AG09309 (cell line): ENCODE results near the gene DUOX1.
"Not testable (repeated sequence)": the region's sequence is repeated elsewhere in the genome, so short reads cannot be mapped to it uniquely, and the experiment has no call there.

ENCODE experiments used
- DNase-seq: peaks from one replicate; pipeline ENCODE4 v3.0.0-alpha.2; 2010; ENCODE audit warnings: low read depth
- H3K4me3 ChIP-seq: 2 replicates; pipeline ENCODE4 v1.5.1; 2011; ENCODE audit warnings: mild to moderate bottlenecking, low read depth, low read length, moderate library complexity; ENCODE audit not compliant: control insufficient read depth
- TF ChIP-seq, protein P1 (sequence below): IDR thresholded peaks from 2 replicates; pipeline ENCODE4 v1.5.1; 2011; ENCODE audit warnings: mild to moderate bottlenecking, low read depth, low read length, inconsistent platforms; ENCODE audit not compliant: insufficient read depth, control insufficient read depth; ENCODE audit errors: missing control alignments

Gene DUOX1

GRCh38 chr15:45131510-45131909 is 1.7 kb downstream of the DUOX1 start:
- no peak overlapping the region for H3K4me3 ChIP-seq
- DNase-seq = no peak
- TF ChIP-seq, protein P1, sequence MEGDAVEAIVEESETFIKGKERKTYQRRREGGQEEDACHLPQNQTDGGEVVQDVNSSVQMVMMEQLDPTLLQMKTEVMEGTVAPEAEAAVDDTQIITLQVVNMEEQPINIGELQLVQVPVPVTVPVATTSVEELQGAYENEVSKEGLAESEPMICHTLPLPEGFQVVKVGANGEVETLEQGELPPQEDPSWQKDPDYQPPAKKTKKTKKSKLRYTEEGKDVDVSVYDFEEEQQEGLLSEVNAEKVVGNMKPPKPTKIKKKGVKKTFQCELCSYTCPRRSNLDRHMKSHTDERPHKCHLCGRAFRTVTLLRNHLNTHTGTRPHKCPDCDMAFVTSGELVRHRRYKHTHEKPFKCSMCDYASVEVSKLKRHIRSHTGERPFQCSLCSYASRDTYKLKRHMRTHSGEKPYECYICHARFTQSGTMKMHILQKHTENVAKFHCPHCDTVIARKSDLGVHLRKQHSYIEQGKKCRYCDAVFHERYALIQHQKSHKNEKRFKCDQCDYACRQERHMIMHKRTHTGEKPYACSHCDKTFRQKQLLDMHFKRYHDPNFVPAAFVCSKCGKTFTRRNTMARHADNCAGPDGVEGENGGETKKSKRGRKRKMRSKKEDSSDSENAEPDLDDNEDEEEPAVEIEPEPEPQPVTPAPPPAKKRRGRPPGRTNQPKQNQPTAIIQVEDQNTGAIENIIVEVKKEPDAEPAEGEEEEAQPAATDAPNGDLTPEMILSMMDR = no peak

GRCh38 chr15:45132844-45133560 is 3.2 kb downstream of the DUOX1 start:
- no peak for DNase-seq
- TF ChIP-seq, protein P1 = no peak
- no peak overlapping the region for H3K4me3 ChIP-seq

DNA sequence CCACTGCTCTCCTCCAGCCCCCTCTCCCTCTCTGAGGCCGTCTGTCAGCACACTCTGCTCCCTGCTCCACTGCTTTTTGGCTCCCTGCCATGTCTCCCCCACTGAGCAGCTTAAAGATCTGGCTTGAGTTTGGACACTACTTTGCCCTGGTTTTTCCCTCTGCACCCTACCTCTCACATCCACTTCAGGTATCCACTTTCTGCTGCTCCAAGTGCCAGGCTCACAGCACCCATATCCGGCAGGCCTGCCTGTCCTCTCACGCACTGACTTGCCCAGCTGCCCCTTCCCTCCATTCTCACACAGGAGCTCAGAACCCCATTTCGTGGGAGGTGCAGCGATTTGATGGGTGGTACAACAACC is 3.7 kb downstream of the DUOX1 start:
- TF ChIP-seq, protein P1 = no peak
- no peak overlapping the region for H3K4me3 ChIP-seq
- DNase-seq = no peak

DNA sequence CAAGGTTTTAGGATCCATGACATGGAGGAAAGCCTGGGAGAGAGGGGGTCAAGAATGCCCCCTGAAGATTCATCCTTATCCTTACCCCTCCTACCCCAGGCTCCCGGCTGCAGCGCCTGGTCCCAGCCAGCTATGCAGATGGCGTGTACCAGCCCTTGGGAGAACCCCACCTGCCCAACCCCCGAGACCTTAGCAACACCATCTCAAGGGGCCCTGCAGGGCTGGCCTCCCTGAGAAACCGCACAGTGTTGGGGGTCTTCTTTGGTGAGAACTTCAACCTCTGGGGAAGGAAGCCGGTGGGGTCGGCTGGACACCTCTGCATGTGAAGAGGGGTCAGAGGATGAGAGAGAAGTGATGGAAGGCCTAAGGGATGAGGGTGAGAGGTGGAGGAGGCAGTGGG is 4.3 kb downstream of the DUOX1 start:
- DNase-seq = no peak
- TF ChIP-seq, protein P1 = no peak
- H3K4me3 ChIP-seq = no peak overlapping the region

- no peak overlapping the region for H3K4me3 ChIP-seq
- TF ChIP-seq, protein P1 = no peak
- DNase-seq = no peak
These were observed 5.1 kb downstream of the DUOX1 start for GRCh38 chr15:45134682-45135604.

DNA sequence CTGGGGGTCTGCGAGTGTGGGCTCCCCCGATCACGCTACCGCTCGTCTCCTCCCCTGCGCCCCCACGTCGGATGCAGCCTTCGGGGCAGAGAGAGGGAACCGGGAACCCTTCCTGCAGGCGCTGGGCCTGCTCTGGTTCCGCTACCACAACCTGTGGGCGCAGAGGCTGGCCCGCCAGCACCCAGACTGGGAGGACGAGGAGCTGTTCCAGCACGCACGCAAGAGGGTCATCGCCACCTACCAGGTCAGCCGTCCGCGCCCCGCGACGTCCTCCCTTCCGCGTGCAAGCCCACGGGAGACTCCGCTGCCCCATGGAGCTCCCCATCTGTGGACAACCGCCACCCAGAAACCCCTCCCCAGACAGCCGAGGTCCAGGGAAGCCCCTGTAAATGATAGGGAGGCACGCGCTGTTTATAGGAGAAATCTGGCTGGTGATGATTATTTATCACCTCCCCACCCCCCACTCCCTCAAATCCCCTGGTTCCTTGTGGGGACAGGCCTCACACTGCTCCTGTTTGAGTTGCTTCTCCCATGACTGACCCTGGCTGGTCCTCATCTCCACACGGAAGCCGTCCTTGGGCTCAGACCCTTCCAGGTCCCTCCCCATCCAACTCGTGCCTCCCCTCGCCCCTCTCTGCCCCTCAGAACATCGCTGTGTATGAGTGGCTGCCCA is 6.0 kb downstream of the DUOX1 start:
- not testable (repeated sequence) for DNase-seq, H3K4me3 ChIP-seq
